GM11168 (cell line): ENCODE results near the gene ANKRD13D.
"Not testable (repeated sequence)": the region's sequence is repeated elsewhere in the genome, so short reads cannot be mapped to it uniquely, and the experiment has no call there.

Source experiments
- in situ Hi-C: fragments of 300-500 bp; cut with MboI; formaldehyde crosslinking; loops from one replicate; pipeline ENCODE4 v1.12.0; 2022; ENCODE audit warnings: low sequenced_read_pairs; ENCODE audit not compliant: unreplicated experiment

ANKRD13D gene

DNA sequence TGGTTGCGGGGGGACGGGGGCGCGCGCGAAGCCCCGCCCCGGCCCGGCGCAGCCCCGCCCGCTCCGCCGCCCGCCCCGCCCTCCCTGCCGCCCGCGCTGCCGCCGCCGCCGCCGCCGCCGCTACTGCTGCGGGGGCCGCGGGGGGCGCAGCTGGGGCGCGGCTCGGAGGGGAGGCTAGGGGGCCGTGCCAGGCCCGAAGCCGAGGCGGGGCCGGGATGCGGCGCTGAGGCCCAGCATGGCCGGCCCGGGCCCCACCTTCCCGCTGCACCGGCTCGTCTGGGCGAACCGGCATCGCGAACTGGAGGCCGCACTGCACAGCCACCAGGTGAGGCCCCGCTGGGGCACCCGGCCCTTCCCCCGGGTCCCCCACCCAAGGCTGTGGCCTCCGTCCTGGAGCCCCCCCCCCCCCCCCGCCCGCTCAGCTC is at the start of gene ANKRD13D:
Gene ANKRD13D (plus strand): TSS at position 78 of the 425 bp plus-strand sequence. CDS start 158 bp downstream, at position 236.
- in situ Hi-C loops: no loop called here

DNA sequence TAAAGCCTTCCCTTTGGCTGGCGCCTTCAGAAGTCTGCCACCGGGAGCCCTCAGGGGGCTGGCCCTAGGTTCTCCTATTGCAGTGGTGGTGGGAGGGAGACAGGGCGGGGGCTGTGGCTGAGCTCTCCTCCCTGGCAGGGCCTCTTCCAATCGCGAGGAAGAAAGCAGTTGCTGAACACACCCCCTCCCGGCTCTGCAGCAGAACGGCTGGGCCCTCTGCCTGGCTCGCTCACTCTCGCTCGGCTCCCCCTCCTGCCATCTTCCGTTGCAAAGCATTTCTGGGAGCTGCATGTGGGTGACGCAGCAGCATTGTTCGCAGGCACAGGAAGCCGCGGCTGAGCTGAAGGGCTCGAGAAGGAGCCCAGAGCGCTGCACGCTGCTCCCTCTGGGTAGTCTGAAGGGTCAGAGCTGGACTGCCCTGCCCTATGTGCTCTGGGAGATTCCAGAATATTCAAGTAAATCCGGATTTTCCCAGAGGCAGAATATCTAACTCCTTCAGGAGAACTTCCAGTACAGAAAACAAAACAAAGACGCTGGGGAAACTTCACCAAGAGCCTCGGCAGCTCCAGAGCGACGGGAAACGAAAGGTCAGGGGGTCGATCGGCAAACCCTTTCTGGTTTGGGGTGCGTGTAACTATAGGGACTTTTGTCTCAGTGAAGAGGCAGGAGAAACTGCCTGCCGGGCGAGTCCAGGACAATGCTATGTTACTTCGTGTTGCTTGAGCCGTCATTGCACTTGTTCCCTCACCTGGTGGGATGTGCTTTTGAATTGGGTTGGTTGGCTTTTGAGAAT is 49.1 kb upstream of the ANKRD13D start:
- in situ Hi-C loops: no loop called here

DNA sequence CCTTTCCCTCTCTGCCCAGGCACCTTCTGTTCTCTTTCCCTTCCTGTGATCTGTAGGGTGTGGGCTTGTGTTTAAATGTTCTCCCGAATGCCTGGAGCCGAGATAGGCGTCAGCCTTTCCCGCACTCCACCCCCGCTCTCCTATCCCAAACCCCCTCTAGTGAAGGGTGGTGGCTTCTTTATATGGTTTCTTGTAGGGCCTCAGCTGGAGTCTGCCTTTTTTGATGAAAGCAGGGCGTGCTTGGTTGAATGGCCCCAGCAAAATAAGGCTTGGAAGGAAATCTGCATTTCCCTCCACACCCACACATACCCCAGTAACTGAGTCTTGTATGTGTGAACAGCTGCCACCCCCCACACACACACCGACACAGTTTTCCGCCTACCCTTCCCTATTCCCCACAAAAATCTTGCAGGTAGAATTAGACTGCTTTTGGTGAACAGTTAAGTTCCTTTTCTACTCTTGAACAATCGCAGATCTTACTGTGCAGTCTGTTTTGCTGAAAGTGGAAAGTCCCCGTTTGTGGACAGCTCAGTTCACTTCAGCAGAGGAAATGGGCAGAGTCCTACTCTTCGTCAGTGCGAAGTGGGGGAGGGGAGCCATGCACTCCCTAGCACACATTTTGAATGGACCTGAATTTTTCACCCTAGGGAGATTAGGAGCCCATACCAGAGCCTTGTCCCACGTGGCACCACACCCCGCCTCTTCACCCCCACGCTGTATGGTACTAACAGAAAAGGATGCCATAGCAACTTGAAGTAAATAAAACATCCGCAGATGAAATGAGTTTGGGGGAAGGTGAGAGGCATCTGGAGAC is 48.3 kb upstream of the ANKRD13D start:
- in situ Hi-C loops: no loop called here

DNA sequence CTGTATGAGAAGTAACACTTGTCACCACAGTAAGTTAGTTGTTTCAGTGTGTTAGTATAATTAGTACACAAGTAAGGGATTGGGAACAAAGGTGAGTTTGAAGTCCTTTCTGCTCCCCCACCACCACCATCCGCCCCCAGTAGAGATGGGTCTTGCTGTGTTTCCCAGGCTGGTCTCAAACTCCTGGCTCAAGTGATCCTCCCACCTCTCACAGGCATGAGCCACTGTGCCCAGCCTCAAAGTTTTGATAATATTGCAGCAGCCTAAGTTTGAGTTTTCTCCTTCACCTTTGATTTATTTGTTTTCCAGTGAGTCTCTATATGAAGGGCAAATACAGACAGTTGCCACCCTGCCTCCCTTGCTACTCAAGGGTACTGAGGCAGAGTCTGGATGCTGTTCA is 46.6 kb upstream of the ANKRD13D start:
- in situ Hi-C loops: no loop called here

DNA sequence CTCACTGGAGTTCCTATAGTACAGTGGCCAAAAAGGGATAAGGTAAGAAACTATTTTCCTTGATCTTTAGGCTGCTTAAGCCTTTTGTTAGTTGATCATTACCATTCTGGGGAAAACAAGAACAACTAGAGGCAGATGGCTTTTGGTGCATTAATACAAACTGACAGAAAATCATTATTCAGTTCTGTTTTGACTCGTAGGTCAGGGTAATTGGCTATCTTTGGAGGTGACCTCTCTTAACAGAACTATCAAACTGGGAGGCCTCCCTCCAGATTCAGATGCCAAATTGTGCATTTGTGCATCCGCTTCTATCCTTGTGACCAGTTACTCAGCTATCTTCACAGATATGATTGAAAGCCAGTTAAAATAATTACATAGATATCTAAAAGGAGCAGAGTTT is 46.1 kb upstream of the ANKRD13D start:
- in situ Hi-C loops: no loop called here

DNA sequence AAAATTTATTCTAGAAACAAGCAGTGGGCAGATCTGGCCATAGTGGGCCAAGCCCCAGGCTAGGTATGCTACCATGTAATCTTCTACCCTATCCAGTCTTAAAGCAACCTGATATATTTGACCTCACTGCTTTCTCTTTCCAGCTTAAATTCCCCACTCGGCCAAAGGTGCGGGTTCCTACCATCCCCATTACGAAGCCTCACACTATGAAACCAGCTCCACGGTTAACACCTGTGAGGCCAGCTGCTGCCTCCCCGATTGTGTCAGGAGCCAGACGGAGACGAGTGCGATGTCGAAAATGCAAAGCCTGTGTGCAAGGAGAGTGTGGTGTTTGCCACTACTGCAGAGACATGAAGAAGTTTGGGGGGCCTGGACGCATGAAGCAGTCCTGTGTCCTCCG is 44.1 kb upstream of the ANKRD13D start:
- in situ Hi-C loops: no loop called here

DNA sequence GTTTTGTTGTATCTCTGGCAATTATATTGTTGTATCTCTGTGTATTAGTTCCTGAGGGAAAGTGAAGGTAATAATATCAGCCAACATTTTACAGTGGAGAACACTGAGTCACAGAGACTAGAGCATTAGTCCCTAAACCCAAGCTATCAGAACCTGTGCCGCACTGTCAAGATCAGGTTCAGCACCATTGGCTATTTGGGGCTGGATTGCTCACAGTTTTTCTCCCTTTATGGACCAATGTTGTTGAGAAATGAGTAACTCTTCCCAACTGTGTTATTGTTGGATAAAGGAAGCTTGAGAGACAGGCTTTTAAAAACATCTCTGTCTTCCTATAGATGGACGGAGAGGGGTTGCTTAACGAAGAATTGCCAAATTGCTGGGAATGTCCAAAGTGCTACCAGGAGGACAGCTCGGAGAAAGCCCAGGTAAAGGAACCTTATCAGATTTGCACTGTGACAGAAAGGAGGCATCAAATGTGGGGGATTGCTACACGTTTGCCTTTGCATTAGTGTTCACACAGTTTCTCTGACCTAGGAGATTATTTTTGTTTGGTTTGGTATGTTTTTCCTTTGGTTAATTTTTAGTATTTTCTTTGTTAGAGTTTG is 41.1 kb upstream of the ANKRD13D start:
- in situ Hi-C loops: no loop called here

DNA sequence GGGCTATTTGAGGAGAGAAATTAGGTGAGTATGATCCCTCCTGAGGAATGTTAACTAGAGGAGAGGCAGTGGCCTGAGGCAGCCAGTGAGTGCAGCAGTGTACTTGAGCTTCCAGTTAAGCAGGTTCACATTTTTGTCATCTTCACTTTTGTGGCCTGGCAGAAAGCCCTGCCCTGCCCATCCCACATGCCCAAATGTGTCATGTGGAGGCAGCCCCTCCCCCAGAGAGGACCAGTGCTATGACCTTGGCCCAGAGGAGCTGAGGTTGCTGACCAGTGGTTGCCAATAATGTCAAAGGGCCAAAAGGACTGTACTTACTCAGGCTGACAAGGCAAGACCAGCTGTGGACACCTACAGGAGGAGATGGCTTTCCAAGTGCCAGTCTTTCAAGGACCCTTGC is 40.5 kb upstream of the ANKRD13D start:
- in situ Hi-C loops: no loop called here

DNA sequence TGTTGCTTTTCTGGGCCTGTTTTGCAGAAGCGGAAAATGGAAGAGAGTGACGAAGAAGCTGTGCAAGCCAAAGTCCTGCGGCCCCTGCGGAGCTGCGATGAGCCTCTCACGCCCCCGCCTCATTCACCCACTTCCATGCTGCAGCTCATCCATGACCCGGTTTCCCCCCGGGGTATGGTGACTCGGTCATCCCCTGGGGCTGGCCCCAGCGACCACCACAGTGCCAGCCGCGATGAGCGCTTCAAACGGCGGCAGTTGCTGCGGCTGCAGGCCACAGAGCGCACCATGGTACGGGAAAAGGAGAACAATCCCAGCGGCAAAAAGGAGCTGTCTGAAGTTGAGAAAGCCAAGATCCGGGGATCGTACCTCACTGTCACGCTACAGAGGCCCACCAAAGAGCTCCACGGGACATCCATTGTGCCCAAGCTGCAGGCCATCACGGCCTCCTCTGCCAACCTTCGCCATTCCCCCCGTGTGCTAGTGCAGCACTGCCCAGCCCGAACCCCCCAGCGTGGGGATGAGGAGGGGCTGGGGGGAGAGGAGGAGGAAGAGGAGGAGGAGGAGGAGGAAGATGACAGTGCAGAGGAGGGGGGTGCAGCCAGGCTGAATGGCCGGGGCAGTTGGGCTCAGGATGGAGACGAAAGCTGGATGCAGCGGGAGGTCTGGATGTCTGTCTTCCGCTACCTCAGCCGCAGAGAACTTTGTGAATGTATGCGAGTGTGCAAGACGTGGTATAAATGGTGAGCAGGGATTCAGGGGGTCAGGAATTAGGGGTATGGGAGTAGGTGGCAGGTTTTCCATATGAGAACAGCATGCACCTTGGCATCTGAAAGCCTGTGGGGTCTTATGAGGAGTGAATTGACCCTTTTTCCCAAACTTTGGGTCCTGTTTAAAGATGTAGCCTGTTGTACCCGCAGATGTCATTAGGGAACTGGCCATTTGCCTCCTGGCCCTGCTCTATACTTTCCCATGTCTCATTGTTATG is 38.8 kb upstream of the ANKRD13D start:
- in situ Hi-C loops: no loop called here

DNA sequence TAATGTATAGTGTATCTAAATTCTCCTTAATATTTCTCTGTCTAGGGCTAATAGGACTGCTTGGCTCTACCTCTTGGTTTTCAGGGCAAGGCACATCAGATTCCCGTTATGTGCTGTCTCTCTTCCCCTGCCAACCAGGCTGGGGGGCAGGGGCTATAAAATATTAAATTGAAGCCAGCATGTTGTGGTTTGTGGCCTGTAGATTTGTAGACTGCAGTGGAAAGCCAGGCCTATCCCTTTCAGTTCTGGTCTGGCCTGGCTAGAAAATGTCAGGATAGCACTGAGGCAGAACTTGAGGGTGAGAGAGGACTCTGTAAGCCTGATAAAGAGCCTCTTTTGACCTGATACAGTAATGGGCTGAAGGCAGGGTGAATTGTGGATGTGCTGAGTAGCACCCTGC is 37.3 kb upstream of the ANKRD13D start:
- in situ Hi-C loops: no loop called here

DNA sequence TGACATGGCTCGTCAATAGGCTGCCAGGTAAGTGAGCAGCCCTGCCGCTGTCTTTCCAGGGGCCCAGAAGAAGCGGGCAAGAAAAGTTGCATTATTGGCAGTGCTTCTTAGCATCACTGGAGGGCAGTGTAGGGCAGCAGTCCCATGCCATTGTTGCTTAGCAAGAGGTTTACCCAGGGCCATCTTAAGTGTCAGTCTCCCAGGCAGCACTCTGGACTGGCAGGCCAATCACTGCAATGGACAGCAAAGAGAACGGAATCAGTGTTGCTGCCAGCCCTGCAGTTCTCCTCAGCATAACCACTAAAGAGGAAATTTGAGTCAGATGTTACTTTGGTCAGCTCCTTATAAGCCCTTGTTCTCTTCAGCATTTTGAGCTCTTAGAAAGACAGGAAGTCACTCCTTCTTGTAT is 36.3 kb upstream of the ANKRD13D start:
- in situ Hi-C loops: no loop called here

DNA sequence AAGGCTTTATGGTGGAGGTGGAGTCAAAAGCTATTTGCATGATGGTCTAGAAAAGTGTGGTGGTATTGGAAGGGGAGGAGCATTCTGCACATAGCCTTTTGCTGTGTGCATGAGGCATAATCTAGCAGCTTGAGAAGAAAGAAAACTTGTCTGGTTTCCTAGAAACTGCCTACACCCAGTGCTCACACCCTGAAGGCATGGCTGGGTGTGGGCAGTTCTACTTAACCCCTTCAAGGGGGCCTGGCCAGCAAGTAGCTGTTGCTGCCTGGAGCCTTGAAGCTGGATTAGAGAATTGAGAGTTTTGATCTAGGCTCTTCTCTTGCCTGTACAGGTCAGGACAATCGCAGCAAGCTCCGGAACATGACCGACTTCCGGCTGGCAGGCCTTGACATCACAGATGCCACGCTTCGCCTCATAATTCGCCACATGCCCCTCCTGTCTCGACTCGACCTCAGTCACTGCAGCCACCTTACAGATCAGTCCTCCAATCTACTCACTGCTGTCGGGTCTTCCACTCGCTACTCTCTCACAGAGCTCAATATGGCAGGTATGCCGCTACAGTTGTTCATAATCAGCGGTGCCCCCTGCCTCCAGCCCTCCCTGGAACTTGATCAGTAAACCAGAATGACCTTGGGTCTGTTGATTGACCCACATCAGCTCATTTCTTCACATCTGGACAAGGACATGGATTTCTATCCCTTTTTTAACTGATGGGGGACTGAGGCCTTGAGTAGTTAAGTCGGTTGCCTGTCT is 35.1 kb upstream of the ANKRD13D start:
- in situ Hi-C loops: no loop called here

DNA sequence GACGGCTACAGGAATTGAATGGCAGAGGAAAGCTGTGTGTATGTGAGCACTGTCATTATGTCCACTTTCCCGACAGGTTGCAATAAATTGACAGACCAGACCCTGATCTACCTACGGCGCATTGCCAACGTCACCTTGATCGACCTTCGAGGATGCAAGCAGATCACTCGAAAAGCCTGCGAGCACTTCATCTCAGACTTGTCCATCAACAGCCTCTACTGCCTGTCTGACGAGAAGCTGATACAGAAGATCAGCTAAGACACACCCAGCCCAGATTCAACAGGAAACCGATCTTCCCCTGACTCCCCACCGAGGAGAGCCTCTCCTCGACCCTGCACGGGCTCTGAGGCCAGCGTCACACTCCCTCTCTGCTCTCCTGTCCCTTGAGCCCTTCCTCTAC is 34.3 kb upstream of the ANKRD13D start:
- in situ Hi-C loops: no loop called here

DNA sequence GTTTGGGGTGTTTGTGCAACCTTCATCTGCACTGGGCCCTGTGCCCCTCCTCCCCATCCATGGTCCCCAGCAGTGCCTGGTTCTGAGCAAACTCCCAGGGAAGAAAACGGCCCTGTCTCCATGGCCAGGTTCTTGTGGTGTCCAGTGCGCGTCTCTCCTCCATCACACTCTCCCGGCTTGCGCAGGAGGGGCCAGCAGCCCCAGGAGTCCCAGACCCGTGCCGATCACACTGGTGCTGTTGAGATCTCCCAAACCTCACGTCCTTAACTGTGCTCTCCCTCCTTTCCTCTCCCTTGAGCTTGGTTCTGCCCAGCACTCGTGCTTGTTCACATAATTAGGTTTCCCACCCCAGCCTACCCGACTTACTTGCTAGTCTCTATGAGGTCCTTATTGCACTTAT is 33.8 kb upstream of the ANKRD13D start:
- in situ Hi-C loops: no loop called here

DNA sequence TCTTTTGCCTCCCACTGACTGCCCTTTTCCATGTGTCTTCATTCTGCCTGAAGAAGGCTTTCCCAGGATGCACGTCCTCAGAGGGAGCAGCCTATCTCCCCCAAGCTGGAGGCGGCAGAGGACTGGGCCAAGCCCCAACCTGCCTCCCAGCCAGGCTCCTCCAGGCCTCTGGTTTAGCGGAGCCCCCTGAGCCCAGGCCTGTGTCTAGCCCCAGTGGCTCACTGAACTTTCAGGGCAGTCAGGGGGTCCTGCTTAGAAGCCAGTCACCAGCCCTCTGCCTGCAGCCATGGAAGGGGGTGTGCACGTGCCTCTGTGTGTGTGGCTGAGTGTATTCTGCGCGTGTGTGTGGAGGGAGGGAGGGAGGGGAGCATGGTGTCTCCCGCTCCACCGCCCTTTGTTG is 33.2 kb upstream of the ANKRD13D start:
- in situ Hi-C loops: no loop called here

DNA sequence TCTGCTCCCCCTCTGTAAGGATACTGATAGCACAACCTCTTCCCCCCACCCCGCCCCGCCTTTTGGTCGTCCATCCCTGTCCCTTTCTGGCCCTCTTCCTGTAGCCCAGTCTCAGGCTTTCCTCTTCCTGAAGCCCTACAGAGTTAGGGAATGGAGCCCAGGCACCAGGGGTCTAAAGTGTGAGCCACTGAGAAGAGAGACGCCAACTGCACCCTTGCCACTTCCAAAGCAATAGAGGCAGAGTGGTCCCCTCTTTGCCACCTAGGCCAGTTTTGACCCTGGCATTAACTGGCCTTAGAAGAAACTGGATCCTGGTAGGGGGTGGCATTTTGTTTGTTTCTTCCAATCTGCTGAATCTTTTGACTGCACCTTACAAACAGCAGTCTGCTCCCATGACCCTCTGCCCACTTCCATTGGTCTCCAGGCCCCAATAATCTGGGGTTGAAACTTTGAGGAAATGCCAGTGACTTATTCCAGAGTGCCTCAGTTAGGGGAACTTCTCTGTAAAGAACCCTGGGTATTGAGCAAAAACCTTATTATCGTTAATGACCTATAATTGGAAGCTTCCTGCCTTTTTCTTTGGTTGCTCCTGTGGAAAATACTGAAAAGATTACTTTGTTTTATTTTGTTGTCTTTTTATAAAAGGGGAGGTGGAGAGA is 32.5 kb upstream of the ANKRD13D start:
- in situ Hi-C loops: no loop called here

DNA sequence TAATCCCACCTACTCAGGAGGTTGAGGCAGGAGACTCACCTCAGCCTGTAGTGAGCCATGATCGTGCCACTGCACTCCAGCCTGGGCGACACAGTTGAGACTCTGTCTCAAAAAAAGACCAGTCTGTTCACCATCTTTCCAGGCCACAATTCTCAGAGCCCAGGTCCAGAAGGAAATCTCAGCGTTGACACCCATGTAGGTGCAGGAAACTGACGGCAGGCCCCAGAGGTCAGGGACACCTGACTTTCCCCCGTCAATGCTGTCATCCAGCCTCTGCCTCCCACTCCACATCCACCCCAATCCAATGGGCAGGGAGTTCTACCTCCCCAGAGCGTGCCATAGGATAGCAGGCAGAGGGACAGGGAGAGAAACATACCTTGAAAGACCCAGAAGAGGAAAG is 28.7 kb upstream of the ANKRD13D start:
- in situ Hi-C loops: no loop called here

DNA sequence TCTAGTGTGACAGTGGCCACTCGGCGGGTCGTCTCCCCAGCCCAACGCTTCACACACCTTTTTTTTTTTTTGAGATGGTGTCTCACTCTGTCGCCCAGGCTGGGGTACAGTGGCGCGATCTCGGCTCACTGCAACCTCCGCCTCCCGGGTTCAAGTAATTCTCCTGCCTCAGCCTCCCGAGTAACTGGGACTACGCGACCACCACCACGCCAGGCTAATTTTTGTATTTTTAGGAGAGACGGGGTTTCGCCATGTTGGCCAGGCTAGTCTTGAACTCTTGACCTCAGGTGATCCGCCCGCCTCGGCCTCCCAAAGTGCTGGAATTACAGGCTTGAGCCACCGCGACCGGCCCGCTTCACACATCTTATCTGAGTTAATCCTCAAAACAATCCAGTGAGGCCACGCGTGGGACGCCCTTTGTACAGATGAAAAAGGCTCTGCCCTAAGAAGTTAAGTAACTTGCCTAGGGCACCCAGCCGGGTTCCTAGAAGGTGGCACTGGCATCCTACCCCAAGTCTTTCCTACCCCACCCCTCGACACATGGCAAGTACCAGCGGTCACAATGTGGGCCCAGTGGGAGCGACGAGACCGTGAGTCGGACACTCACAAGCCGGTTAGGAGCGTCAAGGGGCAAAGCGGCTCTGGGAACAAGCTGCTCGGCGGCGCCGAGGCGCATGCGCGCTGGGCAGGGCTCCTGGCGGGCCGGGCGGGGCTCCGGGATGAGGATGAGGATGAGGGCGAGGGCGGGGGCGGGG is 28.0 kb upstream of the ANKRD13D start:
- in situ Hi-C loops: not testable (repeated sequence)
